ENCODE results near the gene LRRC71.

GRCh38 chr1:156908955-156909354, 11.5 kb upstream of the LRRC71 start:
- TF ChIP-seq POLR2A (IDR thresholded peaks at IDR 0.05; ENCODE audit: low read depth, low read length) (no peak), POLR2AphosphoS5 (IDR thresholded peaks at IDR 0.05; ENCODE audit: low read depth, low read length) (no peak), TAF1 (IDR thresholded peaks at IDR 0.05; ENCODE audit: borderline replicate concordance, low read depth, low read length) (no peak)

Measured in GM12892 (cell line).